H9 (cell line): ENCODE data around the gene PTCD2. TPM values are rescaled to one million over a fixed set of nuclear protein-coding genes. Genes with fewer than 3 reads are reported as not detected.

ENCODE experiments used
- DNase-seq: peaks from one replicate; pipeline ENCODE4 v3.0.0-alpha.2; 2017
- H2AFZ ChIP-seq: one replicate; pipeline ENCODE4 v1.6.1; 2013; ENCODE audit warnings: mild to moderate bottlenecking, low read length, control low read depth, moderate library complexity
- H2AK5ac ChIP-seq: 2 replicates; pipeline ENCODE4 v1.6.1; 2013; ENCODE audit warnings: low read length, control low read depth, mixed read lengths; ENCODE audit not compliant: insufficient read length
- H2BK120ac ChIP-seq: one replicate; pipeline ENCODE4 v1.6.1; 2013; ENCODE audit warnings: low read depth, mild to moderate bottlenecking, low read length, control low read depth, inconsistent platforms; ENCODE audit not compliant: poor library complexity, severe bottlenecking
- H2BK12ac ChIP-seq: 2 replicates; pipeline ENCODE4 v1.6.1; 2013; ENCODE audit warnings: low read length, control low read depth, mixed read lengths, low read depth; ENCODE audit not compliant: insufficient read length
- H2BK15ac ChIP-seq: 2 replicates; pipeline ENCODE4 v1.6.1; 2013; ENCODE audit warnings: low read depth, low read length, control low read depth
- H2BK20ac ChIP-seq: one replicate; pipeline ENCODE4 v1.6.1; 2013; ENCODE audit warnings: low read depth, mild to moderate bottlenecking, low read length, control low read depth, inconsistent platforms; ENCODE audit not compliant: poor library complexity, severe bottlenecking
- H2BK5ac ChIP-seq: 2 replicates; pipeline ENCODE4 v1.6.1; 2013; ENCODE audit warnings: low read length, control low read depth, mixed read lengths; ENCODE audit not compliant: insufficient read length
- H3K14ac ChIP-seq: 2 replicates; pipeline ENCODE4 v1.6.1; 2013; ENCODE audit warnings: low read length, control low read depth; ENCODE audit not compliant: insufficient read depth
- H3K18ac ChIP-seq: 2 replicates; pipeline ENCODE4 v1.6.1; 2013; ENCODE audit warnings: low read depth, mild to moderate bottlenecking, mixed read lengths, low read length, control low read depth; ENCODE audit not compliant: insufficient read length
- H3K23ac ChIP-seq: 2 replicates; pipeline ENCODE4 v1.6.1; 2013; ENCODE audit warnings: low read length, control low read depth, mixed read lengths, low read depth; ENCODE audit not compliant: insufficient read length
- H3K23me2 ChIP-seq: 2 replicates; pipeline ENCODE4 v1.6.1; 2013; ENCODE audit warnings: low read depth, mild to moderate bottlenecking, mixed read lengths, low read length, control low read depth; ENCODE audit not compliant: insufficient read length, poor library complexity, severe bottlenecking
- H3K27ac ChIP-seq: 2 replicates; pipeline ENCODE4 v1.5.1; 2013; ENCODE audit warnings: low read length, control low read depth, mixed read lengths, low read depth; ENCODE audit not compliant: insufficient read length
- H3K27me3 ChIP-seq: 2 replicates; pipeline ENCODE4 v1.6.1; 2013; ENCODE audit warnings: low read length, control low read depth, inconsistent platforms; ENCODE audit not compliant: insufficient read depth
- H3K4ac ChIP-seq: 2 replicates; pipeline ENCODE4 v1.6.1; 2013; ENCODE audit warnings: low read depth, mild to moderate bottlenecking, control low read depth, inconsistent platforms, low read length, moderate library complexity
- H3K4me1 ChIP-seq: 2 replicates; pipeline ENCODE4 v1.6.1; 2013; ENCODE audit warnings: low read length, control low read depth, inconsistent platforms; ENCODE audit not compliant: insufficient read depth
- H3K4me2 ChIP-seq: 2 replicates; pipeline ENCODE4 v1.6.1; 2013; ENCODE audit warnings: low read length, control low read depth, mixed read lengths; ENCODE audit not compliant: insufficient read length, insufficient read depth
- H3K56ac ChIP-seq: 2 replicates; pipeline ENCODE4 v1.6.1; 2013; ENCODE audit warnings: low read depth, mild to moderate bottlenecking, mixed read lengths, low read length, control low read depth; ENCODE audit not compliant: insufficient read length
- H3K79me1 ChIP-seq: 2 replicates; pipeline ENCODE4 v1.6.1; 2013; ENCODE audit warnings: low read depth, mild to moderate bottlenecking, moderate library complexity, low read length, control low read depth, inconsistent platforms; ENCODE audit not compliant: insufficient read depth, poor library complexity, severe bottlenecking
- H3K79me2 ChIP-seq: 2 replicates; pipeline ENCODE4 v1.6.1; 2013; ENCODE audit warnings: low read length, control low read depth, inconsistent platforms; ENCODE audit not compliant: insufficient read depth
- H3K9ac ChIP-seq: 2 replicates; pipeline ENCODE4 v1.6.1; 2013; ENCODE audit warnings: low read length, control low read depth, mixed read lengths; ENCODE audit not compliant: insufficient read length; ENCODE audit errors: extremely low read depth
- H3K9me3 ChIP-seq: one replicate; pipeline ENCODE4 v1.6.1; 2013; ENCODE audit warnings: low read depth, low read length, inconsistent platforms; ENCODE audit not compliant: control insufficient read depth
- H3T11ph ChIP-seq: one replicate; pipeline ENCODE4 v1.6.1; 2013; ENCODE audit warnings: mild to moderate bottlenecking, low read length, control low read depth, inconsistent platforms
- H4K20me1 ChIP-seq: one replicate; pipeline ENCODE4 v1.6.1; 2013; ENCODE audit not compliant: control insufficient read depth, insufficient read length, insufficient read depth
- H4K5ac ChIP-seq: 2 replicates; pipeline ENCODE4 v1.6.1; 2013; ENCODE audit warnings: low read depth, mild to moderate bottlenecking, mixed read lengths, low read length, control low read depth; ENCODE audit not compliant: insufficient read length
- H4K8ac ChIP-seq: replicated peaks from 2 replicates; pipeline ENCODE4 v1.6.1; 2013; ENCODE audit warnings: low read length, control low read depth, mixed read lengths, low read depth; ENCODE audit not compliant: insufficient read length
- H4K91ac ChIP-seq: 2 replicates; pipeline ENCODE4 v1.6.1; 2013; ENCODE audit warnings: low read depth, mild to moderate bottlenecking, moderate library complexity, mixed read lengths, low read length, control low read depth; ENCODE audit not compliant: insufficient read length
- H3K27ac Mint-ChIP-seq, 3 experiments: 2 replicates in 2 of 3; 3 replicates in 1 of 3; pipeline ENCODE4 v1.8.0; 2020 to 2021; ENCODE audit warnings: mixed read lengths in 3 of 3, mild to moderate bottlenecking in 1 of 3, moderate library complexity in 1 of 3
- H3K27me3 Mint-ChIP-seq: 2 replicates; pipeline ENCODE4 v1.8.0; 2021; ENCODE audit warnings: low read depth, mild to moderate bottlenecking, moderate library complexity, mixed read lengths
- H3K36me3 Mint-ChIP-seq, 3 experiments: 2 replicates in 2 of 3; 3 replicates in 1 of 3; pipeline ENCODE4 v1.8.0; 2020 to 2021; ENCODE audit warnings: low read depth in 3 of 3, mixed read lengths in 3 of 3; ENCODE audit not compliant: insufficient read depth in 1 of 3
- H3K4me1 Mint-ChIP-seq, 2 experiments: 2 replicates each; pipeline ENCODE4 v1.8.0; 2020; ENCODE audit warnings: mixed read lengths in 2 of 2
- H3K4me3 Mint-ChIP-seq, 2 experiments: 2 replicates in 1 of 2; 3 replicates in 1 of 2; pipeline ENCODE4 v1.8.0; 2020 to 2021; ENCODE audit warnings: mild to moderate bottlenecking in 2 of 2, mixed read lengths in 2 of 2, moderate library complexity in 1 of 2
- H3K9me3 Mint-ChIP-seq, 2 experiments: 2 replicates in 1 of 2; 3 replicates in 1 of 2; pipeline ENCODE4 v1.8.0; 2020; ENCODE audit warnings: mild to moderate bottlenecking in 2 of 2, mixed read lengths in 2 of 2, moderate library complexity in 1 of 2
- total RNA-seq: library from RNA; stranded (reverse); gene quantifications from 2 replicates; pipeline ENCODE4 v1.2.1, GENCODE V29; 2021
- TF ChIP-seq, protein P1 (sequence below): fragments of 200-600 bp; sonication (generic); conservative IDR thresholded peaks from 3 replicates; pipeline ENCODE4 v1.8.0; 2021; ENCODE audit warnings: antibody characterized with exemption, mild to moderate bottlenecking

Gene PTCD2
- total RNA-seq, 1 experiment from 2014 or later = 12.7 TPM

DNA sequence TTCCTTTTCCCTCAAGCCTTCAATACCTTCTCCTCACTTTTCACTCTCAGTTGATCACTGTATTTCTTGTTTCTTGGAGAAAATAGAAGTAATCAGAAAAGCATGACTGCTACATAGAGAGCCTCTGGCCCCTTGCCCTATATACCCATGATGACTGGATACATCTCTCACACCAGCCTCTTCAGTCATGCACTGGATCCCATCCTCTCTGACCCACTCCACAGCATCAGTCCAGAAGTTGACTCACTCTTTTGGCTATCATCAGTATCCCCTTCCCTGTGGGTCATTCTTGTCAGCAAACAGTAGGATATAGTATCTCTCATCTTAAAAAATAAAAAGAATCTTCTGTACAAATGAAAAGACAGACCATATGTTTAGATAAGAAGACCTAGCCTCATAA, 32.9 kb downstream of the PTCD2 start:
- Histone ChIP-seq H2BK12ac (no peak overlapping the region), H3K27ac (no peak overlapping the region), H3K4me2 (no peak overlapping the region), H3K23ac (no peak overlapping the region), H3K79me2 (no peaks in the 10 kb centered on the region), H4K20me1 (no peaks in the 10 kb centered on the region), H3K79me1 (no peaks in the 10 kb centered on the region), H4K5ac (no peak overlapping the region), H3K56ac (no peak overlapping the region), H2AK5ac (no peak overlapping the region), H3K4ac (no peak overlapping the region), H3K23me2 (no peaks in the 10 kb centered on the region), H3K18ac (no peak overlapping the region), H2BK20ac (no peak overlapping the region), H4K91ac (no peak overlapping the region), H2AFZ (no peak overlapping the region), H3K14ac (no peak overlapping the region), H4K8ac (no peak overlapping the region), H3T11ph (no peak overlapping the region), H3K4me1 (no peaks in the 10 kb centered on the region), H2BK5ac (no peak overlapping the region), H3K9me3 (no peaks in the 10 kb centered on the region), H2BK120ac (no peak overlapping the region), H2BK15ac (no peak overlapping the region), H3K27me3 (no peaks in the 10 kb centered on the region), H3K9ac (no peak overlapping the region)
- Mint-ChIP-seq H3K27me3 (no peaks in the 10 kb centered on the region), H3K4me3 (no peak overlapping the region), H3K27ac (no peak overlapping the region), H3K4me1 (no peaks in the 10 kb centered on the region), H3K9me3 (no peaks in the 10 kb centered on the region), H3K36me3 (peaks cover 0 to under 1% (median under 1%) of the 10 kb centered on the region in 3 experiments; a peak in 3 of 7 replicates)
- no peak for DNase-seq
- TF ChIP-seq, protein P1, sequence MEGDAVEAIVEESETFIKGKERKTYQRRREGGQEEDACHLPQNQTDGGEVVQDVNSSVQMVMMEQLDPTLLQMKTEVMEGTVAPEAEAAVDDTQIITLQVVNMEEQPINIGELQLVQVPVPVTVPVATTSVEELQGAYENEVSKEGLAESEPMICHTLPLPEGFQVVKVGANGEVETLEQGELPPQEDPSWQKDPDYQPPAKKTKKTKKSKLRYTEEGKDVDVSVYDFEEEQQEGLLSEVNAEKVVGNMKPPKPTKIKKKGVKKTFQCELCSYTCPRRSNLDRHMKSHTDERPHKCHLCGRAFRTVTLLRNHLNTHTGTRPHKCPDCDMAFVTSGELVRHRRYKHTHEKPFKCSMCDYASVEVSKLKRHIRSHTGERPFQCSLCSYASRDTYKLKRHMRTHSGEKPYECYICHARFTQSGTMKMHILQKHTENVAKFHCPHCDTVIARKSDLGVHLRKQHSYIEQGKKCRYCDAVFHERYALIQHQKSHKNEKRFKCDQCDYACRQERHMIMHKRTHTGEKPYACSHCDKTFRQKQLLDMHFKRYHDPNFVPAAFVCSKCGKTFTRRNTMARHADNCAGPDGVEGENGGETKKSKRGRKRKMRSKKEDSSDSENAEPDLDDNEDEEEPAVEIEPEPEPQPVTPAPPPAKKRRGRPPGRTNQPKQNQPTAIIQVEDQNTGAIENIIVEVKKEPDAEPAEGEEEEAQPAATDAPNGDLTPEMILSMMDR = no peak
